Activated CD8-positive, alpha-beta memory T cell treated with anti-CD3 and anti-CD28 coated beads, Interleukin-2, amount 50 U/mL, for 24 hours (primary cell): ENCODE results near the gene F10.

Experiments used
- DNase-seq: peaks from one replicate; pipeline ENCODE4 v3.0.0-alpha.2; 2020; ENCODE audit errors: extremely low read depth

Gene F10

GRCh38 chr13:113137691-113138298 lies 15.2 kb downstream of the F10 start:
- DNase-seq: no peak

GRCh38 chr13:113138792-113139551 lies 16.4 kb downstream of the F10 start:
- no peak for DNase-seq

- no peak for DNase-seq
Measured at GRCh38 chr13:113139577-113139976, 17.0 kb downstream of the F10 start.

- no peak for DNase-seq
Measured at GRCh38 chr13:113140677-113141600, 18.3 kb downstream of the F10 start.

GRCh38 chr13:113141601-113141970 lies 19.0 kb downstream of the F10 start:
- no peak for DNase-seq

GRCh38 chr13:113142876-113143275 lies 20.3 kb downstream of the F10 start:
- no peak for DNase-seq

- no peak for DNase-seq
Measured at GRCh38 chr13:113143466-113144254, 21.1 kb downstream of the F10 start.

GRCh38 chr13:113144255-113144629 lies 21.6 kb downstream of the F10 start:
- DNase-seq: no peak

GRCh38 chr13:113145496-113145895 lies 22.9 kb downstream of the F10 start:
- no peak for DNase-seq

GRCh38 chr13:113145911-113146598 lies 23.5 kb downstream of the F10 start:
- no peak for DNase-seq

- DNase-seq: no peak
Measured at GRCh38 chr13:113146750-113147149, 24.2 kb downstream of the F10 start.

GRCh38 chr13:113147206-113147605 lies 24.6 kb downstream of the F10 start:
- DNase-seq: no peak

GRCh38 chr13:113148407-113148806 lies 25.8 kb downstream of the F10 start:
- no peak for DNase-seq

GRCh38 chr13:113148940-113149503 lies 26.4 kb downstream of the F10 start:
- DNase-seq: no peak

GRCh38 chr13:113149711-113150549 lies 27.3 kb downstream of the F10 start:
- no peak for DNase-seq

GRCh38 chr13:113150550-113151365 lies 28.2 kb downstream of the F10 start:
- DNase-seq: no peak

GRCh38 chr13:113151745-113152690 lies 29.4 kb downstream of the F10 start:
- DNase-seq: no peak

- DNase-seq: no peak
Measured at GRCh38 chr13:113152691-113152983, 30.0 kb downstream of the F10 start.
